ENCODE measurements around the gene SNX27.
"Not testable (repeated sequence)": the region's sequence is repeated elsewhere in the genome, so short reads cannot be mapped to it uniquely, and the experiment has no call there.

Gene SNX27

DNA sequence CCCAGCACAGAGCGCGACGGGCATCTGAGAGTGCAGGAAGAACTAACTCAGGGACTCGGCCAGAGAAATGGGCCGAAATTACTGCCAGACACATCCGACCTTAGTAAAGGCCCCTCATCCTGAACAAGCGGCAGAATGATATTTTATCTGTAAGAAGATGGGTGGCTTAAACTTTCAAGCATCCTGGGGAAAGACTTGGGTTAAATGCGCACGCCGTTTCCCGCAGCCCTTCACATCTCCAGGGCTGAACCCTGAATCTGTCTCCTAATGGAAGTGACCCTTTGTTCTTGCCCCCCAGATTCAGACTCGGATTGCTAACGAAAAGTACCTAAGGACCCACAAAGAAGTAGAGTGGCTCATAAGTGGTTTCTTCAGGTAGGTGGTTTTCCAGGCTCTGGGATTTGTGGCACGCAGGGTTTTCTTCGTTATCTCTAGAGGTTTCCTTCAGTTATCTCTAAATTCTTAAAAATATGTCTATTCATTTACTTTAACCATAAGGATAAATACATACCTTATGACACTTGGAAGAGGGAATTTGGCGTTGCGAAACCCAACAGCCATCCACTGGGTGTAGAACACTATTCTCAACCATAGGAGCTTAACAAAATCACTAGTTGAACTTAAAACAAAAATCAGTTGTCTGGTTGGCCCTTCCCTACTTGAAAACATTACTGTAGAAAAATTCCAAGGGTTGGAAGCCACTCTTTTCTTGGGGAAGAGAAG lies 110.1 kb downstream of the SNX27 start:
- DNase-seq (ENCODE audit: low read depth): no peak

DNA sequence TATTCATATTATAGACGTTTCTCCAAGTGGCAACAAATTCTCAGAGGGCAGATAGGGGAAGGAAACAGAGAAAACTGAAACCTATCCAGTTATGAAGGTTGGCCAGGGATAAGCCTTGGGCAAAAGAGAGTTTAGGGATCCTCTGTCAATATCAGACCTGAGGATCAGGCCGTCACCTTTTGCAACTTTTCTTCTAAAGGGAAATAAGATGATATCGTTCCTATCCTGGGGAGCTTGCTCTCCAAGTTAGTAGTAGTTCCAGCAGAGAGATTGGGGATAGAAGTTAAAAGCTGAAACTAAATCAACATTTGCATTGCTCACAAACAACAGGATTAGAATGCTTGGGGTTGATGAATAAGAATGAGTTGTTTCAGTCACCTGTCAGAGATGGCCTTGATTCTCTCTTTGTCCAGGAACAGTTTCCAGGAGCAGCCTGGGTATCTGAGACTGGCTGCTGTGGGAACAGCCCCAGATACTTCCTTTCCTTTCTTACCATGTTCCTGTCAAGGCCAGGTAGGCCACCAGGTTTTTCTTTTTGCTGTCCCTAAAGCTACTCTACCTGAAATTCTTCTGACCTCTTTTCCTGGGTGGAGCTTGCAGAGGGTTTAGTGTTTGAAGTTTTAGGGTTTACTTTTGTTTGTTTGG lies 112.0 kb downstream of the SNX27 start:
- no peak for DNase-seq (ENCODE audit: low read depth)

DNA sequence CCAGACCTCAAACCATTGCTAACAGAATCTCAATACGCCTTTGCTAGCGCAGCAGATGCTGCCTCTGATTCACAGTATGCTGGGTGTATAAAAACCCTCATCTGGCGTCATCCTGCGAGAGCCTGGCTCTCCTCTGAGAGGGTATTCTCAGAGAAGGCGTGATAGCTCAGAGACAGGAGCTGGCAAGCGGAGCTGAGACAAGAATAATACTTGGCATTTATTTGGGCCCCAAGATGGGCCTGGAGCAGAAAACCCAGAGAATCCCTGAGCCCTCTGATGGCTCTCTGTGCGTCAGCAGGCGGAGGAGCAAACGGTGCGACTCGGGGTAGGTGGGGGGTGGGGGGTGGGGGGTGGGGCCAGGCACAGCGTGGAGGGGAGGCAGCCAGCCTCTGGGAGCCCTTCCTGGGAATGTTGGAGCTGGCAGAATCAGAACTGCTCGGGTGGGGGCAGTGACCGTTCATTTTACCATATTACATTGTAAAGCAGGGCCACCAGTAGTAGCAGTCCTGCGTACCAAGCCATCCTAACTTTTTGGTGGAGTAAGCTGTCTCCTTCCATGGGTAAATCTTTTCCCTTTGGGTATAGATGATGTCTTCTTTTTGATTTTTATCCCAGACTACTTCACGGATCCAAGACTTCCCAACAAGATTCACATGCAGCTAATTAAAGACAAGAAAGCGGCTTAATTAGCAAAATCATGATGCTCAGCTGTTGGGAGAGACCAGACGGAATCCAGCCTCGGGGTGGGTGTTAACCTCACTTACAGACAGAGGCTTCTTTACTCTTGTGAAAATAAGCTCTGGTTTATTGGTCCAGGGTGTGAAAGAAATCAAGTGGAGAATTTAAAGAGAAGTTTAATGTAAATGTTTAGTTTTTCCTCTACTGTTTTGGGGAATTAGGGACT lies 116.6 kb downstream of the SNX27 start:
- no peak for DNase-seq (ENCODE audit: low read depth)

DNA sequence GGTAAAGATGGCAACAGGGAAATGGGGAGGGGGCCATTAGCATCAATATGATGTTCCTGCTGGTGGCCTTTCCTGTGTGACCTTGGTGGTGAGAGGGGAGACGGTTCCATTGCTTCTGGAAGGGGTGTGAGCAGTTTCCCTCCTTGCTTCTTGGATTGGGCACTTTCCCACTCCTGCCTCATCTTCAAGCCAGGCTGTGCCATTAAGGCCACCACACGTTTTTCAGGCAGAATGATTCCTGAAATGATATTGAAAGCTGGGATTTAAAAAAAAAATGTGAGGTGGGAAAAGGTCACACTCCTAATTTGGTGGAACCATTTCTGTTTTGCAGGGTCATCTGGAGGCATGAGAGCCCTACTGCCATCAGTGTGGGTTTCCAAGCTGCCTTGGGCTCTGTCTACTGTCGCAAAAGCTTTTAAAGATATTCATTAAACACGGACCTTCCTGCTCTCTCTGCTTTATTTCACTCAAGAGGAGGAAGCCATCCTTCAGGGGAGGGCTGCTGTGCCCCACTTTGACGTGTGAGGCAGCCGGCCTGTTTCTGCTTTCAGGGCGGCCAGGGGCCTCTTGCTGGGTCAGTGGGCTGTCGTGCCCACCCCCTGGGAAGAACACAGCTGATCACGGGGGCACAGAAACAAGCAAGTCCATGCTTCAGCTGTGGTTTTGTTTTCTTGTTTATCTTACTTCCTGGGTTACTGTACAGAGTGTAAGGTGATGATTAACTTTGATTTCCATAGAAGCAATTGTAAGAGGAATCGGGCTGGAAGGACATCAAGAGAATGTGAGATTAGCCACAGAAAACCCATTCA lies 117.5 kb downstream of the SNX27 start:
- DNase-seq (ENCODE audit: low read depth): no peak

DNA sequence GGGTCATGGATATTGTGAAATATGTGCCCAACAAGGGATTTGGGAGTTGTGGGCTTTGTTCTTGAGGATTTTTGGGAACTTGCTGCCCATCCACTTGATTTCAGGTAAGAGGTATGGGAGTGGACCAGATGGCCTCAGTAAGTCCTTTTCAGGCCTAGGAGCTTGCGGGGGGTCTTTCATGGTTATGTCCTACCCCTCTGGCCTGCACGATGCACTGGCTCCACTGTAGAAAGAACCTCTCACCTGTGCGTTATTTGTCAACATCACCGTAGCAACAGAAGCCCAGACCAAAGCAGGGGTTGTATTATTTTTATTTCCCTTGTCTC lies 118.1 kb downstream of the SNX27 start:
- no peak for DNase-seq (ENCODE audit: low read depth)

DNA sequence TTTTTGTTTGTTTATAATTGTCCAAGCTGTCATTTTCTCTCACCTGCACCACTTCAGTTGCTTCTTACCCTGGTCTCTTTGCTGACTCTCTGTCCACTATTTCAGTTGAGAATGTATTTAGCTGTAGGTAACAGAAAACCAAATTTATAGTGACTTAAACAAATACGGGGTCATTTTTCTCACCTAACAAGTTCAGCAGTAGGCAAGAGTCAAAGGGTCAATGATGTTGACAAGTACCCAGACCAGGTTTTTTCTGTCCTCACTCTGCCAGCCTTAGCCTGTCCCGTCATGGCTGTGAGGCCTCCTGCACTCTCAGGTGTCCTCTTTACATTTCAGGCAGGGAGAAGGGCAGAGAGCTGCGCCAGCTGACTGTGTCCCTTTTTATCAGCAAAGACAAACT lies 121.3 kb downstream of the SNX27 start:
- DNase-seq (ENCODE audit: low read depth): no peak

DNA sequence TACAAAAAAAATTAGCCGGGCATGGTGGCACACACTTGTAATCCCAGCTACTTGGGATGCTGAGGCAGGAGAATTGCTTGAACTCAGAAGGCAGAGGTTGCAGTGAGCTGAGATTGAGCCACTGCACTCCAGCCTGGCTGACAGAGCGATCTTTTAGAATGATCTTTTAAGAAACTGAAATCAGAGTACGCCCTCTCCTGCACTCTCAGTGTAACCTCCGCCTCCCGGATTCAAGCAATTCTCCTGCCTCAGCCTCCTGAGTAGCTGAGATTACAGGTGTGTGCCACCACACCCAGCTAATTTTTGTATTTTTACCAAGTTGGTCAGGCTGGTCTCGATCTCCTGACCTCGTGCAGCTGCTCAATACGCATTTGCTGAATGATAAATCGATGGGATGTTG lies 122.1 kb downstream of the SNX27 start:
- not testable (repeated sequence) for DNase-seq (ENCODE audit: low read depth)

DNA sequence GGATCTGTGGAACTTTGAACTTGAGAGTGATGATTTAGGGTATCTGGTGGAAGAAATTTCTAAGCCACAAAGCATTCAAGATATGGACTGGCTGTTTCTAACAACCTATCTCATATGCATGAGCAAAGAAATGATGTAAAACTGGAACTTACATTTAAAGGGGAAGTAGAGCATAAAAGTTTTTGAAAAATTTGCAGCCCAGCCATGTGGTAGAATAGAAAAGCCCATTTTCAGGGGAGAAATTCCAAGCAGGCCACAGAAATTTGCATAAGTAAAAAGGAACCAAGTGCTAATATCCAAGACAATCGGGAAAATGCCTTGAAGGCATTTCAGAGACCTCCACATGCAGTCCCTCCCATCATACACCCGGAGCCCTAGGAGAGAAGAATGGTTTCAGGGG lies 125.2 kb downstream of the SNX27 start:
- DNase-seq (ENCODE audit: low read depth): no peak

DNA sequence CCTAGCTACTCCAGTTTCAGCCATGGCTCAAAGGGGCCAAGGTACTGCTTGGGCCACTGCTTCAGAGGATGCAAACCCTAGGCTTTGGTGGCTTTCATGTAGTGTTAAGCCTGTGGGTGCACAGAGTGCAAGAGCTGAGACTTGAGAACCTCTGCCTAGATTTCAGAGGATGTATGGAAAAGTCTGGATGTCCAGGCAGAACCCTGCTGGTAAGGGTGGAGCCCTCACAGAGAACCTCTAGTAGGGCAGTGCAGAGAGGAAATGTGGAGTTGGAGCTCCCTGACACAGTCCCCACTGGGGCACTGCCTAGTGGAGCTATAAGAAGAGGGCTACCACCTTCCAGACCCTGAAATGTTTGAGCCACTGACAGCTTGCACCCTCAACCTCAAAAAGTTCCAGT lies 125.6 kb downstream of the SNX27 start:
- DNase-seq (ENCODE audit: low read depth): no peak

DNA sequence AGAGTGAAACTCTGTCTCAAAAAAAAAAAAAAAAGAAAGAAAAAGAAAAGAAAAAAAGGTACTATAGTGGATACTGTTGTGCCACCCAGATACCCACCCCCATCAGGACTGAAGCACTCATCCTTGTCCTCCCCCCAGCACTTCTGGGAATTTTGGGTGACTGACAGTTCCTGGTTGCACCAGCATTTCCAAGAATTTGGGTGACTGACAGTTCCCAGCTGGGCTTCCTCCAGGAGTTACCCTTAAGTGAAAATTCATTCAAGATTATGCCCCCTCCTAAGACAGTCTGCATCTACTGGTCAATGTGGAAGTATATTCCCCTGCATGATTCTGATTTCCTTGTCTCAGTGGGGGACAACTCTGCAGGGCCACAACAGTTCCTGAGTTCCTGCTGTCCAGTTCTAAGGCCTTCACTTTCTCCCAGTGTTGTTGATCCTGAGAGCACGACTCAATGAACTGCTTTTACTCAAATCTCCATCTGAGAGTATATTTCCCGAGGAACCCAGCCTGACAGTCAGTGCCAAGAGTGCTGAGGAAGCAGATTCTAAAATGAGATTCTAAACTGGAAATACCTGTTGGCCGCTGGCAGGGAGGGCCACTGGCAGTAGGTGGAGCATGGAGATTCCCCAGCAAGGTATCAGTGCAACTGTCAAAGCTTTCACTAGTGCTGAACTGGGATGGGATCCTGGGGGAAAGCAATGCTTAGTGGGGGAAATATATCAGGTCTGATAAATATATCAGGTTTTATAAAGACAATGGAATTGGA lies 127.9 kb downstream of the SNX27 start:
- no peak for DNase-seq (ENCODE audit: low read depth)

DNA sequence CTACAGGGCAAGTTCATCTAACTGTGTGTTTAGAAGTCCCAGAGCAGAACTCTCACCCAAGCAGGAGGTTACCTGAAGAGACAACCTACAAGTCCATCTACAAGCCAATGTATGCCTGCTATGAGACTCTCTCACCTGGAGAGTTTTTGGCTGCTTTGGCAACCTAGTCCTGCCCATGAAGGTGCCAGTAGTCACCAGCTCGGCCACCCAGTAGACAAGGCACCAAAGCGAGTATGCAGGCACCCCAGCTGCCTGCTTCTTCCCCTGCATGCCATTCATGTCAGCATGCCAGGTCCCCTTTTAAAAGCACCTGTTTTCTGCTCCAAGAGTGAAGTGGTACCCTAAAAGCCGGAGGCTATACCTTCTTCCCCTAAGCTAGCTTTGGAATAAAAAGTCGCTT lies 129.7 kb downstream of the SNX27 start:
- DNase-seq (ENCODE audit: low read depth): no peak
